GM21360 (cell line): ENCODE data around the gene SNAP25.

Source experiments
- ATAC-seq: cut with Tn5 transposase; IDR thresholded peaks from one replicate; pipeline ENCODE4 v1.9.1; 2021; ENCODE audit warnings: mild to moderate bottlenecking, moderate library complexity; ENCODE audit not compliant: unreplicated experiment

The SNAP25 gene

GRCh38 chr20:10300582-10301446, 82.2 kb downstream of the SNAP25 start:
- no peak for ATAC-seq

- no peak for ATAC-seq
Observed at GRCh38 chr20:10303852-10304251, 85.2 kb downstream of the SNAP25 start.

DNA sequence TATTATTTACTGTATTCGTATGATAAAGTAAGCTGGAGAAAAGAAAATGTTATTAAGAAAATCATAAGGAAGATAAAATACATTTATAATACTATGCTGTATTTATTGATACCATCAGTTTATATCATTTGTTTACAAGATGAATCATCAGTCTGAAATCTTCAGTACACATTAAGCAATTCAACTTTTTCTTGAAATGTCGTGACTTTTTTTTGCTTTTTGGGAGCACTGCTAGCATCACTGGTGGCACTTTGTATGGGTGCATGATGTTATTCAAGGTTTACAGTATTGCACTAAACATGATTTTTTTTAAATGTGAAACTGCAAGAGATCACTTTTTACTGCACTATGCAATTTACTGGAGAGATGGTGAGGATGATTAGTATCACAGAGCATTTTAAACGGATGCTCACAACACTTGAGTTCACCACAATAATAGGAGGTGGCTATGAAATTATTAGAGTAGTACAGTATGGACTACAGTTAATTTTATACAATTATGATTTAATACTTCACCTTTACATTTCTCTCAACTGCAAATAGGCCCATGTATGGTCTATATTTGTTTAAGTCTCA, 85.9 kb downstream of the SNAP25 start:
- ATAC-seq = no peak

DNA sequence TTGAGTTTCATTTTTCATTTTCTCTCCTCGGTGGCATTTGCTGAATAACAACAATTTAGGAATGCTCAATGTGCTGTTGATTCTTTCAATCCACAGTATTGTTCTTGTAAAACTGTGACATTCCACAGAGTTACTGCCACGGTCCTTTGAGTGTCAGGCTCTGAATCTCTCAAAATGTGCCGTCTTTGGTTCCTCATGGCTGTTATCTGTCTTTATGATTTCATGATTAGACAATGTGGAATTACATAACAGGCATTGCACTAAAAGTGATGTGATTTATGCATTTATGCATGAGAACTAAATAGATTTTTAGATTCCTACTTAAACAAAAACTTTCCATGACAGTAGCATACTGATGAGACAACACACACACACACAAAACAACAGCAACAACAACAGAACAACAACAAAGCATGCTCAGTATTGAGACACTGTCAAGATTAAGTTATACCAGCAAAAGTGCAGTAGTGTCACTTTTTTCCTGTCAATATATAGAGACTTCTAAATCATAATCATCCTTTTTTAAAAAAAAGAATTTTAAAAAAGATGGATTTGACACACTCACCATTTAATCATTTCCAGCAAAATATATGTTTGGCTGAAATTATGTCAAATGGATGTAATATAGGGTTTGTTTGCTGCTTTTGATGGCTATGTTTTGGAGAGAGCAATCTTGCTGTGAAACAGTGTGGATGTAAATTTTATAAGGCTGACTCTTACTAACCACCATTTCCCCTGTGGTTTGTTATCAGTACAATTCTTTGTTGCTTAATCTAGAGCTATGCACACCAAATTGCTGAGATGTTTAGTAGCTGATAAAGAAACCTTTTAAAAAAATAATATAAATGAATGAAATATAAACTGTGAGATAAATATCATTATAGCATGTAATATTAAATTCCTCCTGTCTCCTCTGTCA, 88.1 kb downstream of the SNAP25 start:
- ATAC-seq = no peak

GRCh38 chr20:10307359-10307735, 88.7 kb downstream of the SNAP25 start:
- ATAC-seq = no peak

DNA sequence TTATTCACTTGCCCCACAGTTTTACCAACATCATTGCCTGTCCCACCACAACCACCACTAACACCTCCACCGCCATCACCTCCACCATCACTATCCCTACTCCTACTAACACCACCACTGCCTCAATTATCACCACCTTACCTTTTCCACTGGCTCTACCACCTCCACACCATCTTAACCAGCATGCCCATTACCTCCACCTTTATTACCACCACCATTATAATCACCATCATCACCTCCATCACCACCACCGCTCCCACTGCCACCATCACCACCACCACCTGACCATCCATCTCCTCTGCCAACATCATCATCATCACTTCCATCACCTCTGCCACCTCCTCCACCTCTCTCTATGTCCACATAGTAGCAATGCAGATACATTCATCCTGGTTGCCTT, 90.0 kb downstream of the SNAP25 start:
- ATAC-seq = no peak

- ATAC-seq = no peak
Observed at GRCh38 chr20:10309326-10309725, 90.7 kb downstream of the SNAP25 start.

DNA sequence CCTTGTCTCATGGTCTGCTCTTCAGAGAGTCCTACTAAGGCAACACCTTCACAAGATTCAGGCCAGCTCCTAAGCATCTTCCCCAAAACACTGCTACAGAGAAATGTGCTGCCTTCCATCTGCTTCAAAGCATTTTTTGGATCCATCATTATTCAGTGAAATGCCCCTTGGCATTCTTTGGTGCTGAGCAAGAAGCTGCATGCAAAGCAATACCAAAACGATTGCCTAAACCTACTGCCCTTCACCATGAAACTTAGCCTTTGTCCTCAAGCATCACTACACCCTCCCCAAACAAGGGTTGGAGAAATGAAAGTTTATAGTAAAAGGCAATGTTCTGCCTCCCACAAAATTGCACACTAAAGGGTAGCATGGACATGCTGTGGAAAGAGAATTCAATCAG, 93.5 kb downstream of the SNAP25 start:
- no peak for ATAC-seq

GRCh38 chr20:10313215-10313614, 94.6 kb downstream of the SNAP25 start:
- no peak for ATAC-seq

GRCh38 chr20:10313701-10314100, 95.1 kb downstream of the SNAP25 start:
- no peak for ATAC-seq

DNA sequence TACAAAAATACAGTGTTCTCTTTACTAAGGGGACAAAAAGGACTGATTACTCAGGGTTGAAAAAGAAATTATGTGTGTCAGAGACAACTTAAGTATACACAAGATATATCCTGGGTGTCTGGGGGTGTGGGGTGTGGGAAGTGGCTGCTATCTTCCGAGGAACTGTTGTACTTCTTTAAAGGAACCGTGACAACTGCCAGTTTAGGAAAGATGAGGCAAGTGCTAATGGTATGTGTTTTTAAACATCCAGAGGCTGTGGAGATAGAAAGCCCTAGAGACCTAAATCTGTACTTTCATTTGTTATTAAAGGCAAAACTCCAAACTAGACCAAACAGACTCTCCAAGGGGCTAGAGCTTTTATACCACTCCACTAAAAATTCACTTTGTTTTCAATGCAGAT, 95.6 kb downstream of the SNAP25 start:
- no peak for ATAC-seq

- no peak for ATAC-seq
Observed at GRCh38 chr20:10315138-10315537, 96.5 kb downstream of the SNAP25 start.

DNA sequence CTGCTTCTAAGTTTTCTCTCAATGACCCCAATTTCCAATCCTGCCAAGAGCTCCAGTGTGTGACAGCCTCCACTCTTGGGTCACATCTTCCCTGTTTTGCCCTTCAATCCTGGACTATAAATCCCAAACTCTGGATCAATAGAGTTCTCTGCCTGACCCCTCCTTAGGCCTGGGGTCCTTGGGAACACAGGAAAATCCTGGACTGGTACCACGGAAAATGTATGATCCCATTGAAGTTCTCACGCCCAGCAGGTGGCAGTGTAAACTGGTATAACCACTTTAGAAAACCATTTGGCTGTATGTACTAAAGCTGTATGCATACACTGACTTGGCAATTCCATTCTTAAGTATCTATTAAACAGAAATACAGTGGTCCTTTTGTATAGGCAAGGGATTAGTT, 98.0 kb downstream of the SNAP25 start:
- no peak for ATAC-seq

GRCh38 chr20:10318291-10319024, 99.8 kb downstream of the SNAP25 start:
- ATAC-seq = no peak

- ATAC-seq = no peak
Observed at GRCh38 chr20:10319855-10320254, 101.2 kb downstream of the SNAP25 start.

DNA sequence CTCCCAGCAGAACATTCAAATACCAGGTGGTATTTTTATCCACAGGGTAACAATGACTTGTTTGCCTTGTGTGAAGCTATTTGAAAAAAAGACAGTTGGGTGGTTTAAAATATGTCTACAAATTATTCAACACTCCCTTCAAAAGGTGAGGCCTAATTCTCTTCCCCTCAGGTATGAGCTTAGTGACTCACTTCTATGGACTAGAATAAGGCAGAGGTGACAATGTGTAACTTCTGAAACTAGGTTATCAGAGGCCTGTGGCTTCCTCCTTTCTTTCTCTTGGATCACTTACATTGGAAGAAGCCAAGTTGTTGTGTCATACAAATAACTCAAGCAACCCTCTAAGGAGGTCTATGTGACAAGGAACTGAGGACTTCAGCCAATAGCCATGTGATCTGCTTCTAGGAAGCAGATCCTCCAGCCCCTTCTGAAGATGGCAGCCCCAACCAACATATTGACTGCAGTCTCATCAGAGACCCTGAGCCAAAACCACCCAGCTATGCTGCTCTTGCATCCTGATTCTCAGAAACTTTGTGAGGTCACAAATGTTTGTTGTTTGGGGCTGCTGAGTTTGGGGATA, 102.6 kb downstream of the SNAP25 start:
- no peak for ATAC-seq

- ATAC-seq = no peak
Observed at GRCh38 chr20:10322073-10323012, 103.7 kb downstream of the SNAP25 start.

DNA sequence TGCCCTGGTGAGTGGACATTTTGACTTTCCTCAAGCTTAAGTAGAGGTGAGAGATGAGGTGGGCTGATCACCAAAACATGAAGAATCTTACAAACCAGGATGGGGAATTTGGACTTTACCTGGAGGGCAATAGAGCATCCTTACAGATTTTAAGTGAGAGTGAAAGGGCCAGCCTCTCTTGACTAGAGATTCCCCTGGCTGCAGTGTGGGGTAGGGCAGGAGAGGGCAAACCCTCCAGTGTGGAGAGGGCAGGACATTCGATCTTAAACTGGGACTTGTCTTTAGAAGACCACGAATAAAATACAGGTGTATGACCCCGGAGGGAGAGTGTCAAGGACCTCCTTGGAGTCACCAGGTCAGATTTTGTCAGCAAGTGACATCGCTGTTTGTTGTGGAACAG, 105.1 kb downstream of the SNAP25 start:
- no peak for ATAC-seq

- no peak for ATAC-seq
Observed at GRCh38 chr20:10324198-10324847, 105.7 kb downstream of the SNAP25 start.
